Glutamatergic neuron (in vitro differentiated cells): ENCODE data around the gene CECR2. TPM values are rescaled to one million over a fixed set of nuclear protein-coding genes. Genes with fewer than 3 reads are reported as not detected.

Experiments
- DNase-seq: peaks from one replicate; pipeline ENCODE4 v3.0.0; 2022
- H3K27ac Mint-ChIP-seq: one replicate; pipeline ENCODE4 v1.8.0; 2020; ENCODE audit warnings: mild to moderate bottlenecking, mixed read lengths, inconsistent platforms; ENCODE audit not compliant: unreplicated experiment
- H3K27me3 Mint-ChIP-seq: one replicate; pipeline ENCODE4 v1.8.0; 2020; ENCODE audit warnings: mild to moderate bottlenecking, moderate library complexity, mixed read lengths, inconsistent platforms; ENCODE audit not compliant: unreplicated experiment
- H3K36me3 Mint-ChIP-seq: one replicate; pipeline ENCODE4 v1.8.0; 2020; ENCODE audit warnings: mild to moderate bottlenecking, mixed read lengths, inconsistent platforms; ENCODE audit not compliant: unreplicated experiment
- H3K4me1 Mint-ChIP-seq: one replicate; pipeline ENCODE4 v1.8.0; 2020; ENCODE audit warnings: mild to moderate bottlenecking, low read depth, mixed read lengths, inconsistent platforms; ENCODE audit not compliant: unreplicated experiment
- H3K4me3 Mint-ChIP-seq: one replicate; pipeline ENCODE4 v1.8.0; 2020; ENCODE audit warnings: mild to moderate bottlenecking, mixed read lengths, inconsistent platforms; ENCODE audit not compliant: unreplicated experiment
- H3K9me3 Mint-ChIP-seq: one replicate; pipeline ENCODE4 v1.8.0; 2020; ENCODE audit warnings: mild to moderate bottlenecking, moderate library complexity, mixed read lengths, inconsistent platforms; ENCODE audit not compliant: unreplicated experiment
- total RNA-seq: library from RNA; stranded (reverse); fragmentation: NEBNext Ultra II Directional; extraction: Animal tissue kit (Norgen Biotek cat#: 25700); gene quantifications from one replicate; pipeline ENCODE4 v1.2.1, GENCODE V29; 2021; ENCODE audit not compliant: unreplicated experiment
- TF ChIP-seq, protein P1 (sequence below): fragments of 200-600 bp; sonication (generic); IDR thresholded peaks from one replicate; pipeline ENCODE4 v1.5.0; 2021; ENCODE audit not compliant: partially characterized antibody, unreplicated experiment

CECR2 gene
- total RNA-seq, 1 donor from 2014 or later = 178 TPM

DNA sequence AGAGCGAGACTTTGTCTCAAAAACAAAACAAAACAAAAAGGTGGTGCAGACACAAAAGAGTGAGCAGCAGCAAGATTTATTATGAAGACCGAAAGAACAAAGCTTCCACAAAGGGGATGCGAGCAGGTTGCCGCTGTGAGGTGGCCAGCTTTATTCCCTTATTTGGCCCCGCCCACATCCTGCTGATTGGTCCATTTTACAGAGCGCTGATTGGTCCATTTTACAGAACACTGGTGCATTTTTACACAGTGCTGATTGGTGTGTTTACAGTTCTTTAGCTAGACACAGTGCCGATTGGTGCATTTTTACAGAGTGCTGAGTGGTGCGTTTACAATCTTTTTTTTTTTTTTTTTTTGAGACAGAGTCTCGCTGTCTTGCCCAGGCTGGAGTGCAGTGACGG lies 77.4 kb downstream of the CECR2 start:
- no peak for DNase-seq
- H3K27me3 Mint-ChIP-seq = peaks cover 12% of the 10 kb centered on the region
- peaks cover 15% of the 10 kb centered on the region for H3K9me3 Mint-ChIP-seq
- H3K27ac Mint-ChIP-seq = peak overlapping the region; percentile 28
- no peak overlapping the region for H3K4me3 Mint-ChIP-seq
- TF ChIP-seq, protein P1, sequence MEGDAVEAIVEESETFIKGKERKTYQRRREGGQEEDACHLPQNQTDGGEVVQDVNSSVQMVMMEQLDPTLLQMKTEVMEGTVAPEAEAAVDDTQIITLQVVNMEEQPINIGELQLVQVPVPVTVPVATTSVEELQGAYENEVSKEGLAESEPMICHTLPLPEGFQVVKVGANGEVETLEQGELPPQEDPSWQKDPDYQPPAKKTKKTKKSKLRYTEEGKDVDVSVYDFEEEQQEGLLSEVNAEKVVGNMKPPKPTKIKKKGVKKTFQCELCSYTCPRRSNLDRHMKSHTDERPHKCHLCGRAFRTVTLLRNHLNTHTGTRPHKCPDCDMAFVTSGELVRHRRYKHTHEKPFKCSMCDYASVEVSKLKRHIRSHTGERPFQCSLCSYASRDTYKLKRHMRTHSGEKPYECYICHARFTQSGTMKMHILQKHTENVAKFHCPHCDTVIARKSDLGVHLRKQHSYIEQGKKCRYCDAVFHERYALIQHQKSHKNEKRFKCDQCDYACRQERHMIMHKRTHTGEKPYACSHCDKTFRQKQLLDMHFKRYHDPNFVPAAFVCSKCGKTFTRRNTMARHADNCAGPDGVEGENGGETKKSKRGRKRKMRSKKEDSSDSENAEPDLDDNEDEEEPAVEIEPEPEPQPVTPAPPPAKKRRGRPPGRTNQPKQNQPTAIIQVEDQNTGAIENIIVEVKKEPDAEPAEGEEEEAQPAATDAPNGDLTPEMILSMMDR = no peak
- no peaks in the 10 kb centered on the region for H3K36me3 Mint-ChIP-seq
- H3K4me1 Mint-ChIP-seq = peaks cover 44% of the 10 kb centered on the region

DNA sequence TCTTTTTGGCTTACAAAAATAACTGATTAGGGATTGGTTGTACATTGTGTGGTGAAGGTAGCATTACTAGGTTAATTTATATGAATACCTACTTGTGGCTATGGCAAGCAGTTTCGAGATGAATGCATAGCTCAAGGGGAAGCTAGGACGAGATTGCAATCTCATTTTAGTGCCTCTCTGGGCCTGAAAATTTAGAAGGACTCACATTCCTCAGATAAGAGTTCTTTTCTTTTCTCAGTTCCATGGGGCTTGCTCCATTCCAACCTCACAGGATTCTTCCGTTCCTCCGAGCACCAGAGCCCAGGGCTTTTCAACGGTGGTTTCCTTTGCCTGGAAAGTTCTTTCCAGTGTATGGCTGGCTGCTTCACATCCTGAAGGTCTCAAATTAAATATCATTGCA lies 82.1 kb downstream of the CECR2 start:
- TF ChIP-seq, protein P1 = no peak
- H3K9me3 Mint-ChIP-seq = peaks cover 7% of the 10 kb centered on the region
- peaks cover 11% of the 10 kb centered on the region for H3K36me3 Mint-ChIP-seq
- H3K27ac Mint-ChIP-seq = peak overlapping the region; percentile 5
- no peak for DNase-seq
- peaks cover 17% of the 10 kb centered on the region for H3K4me1 Mint-ChIP-seq
- peaks cover 14% of the 10 kb centered on the region for H3K27me3 Mint-ChIP-seq
- H3K4me3 Mint-ChIP-seq = no peak overlapping the region

DNA sequence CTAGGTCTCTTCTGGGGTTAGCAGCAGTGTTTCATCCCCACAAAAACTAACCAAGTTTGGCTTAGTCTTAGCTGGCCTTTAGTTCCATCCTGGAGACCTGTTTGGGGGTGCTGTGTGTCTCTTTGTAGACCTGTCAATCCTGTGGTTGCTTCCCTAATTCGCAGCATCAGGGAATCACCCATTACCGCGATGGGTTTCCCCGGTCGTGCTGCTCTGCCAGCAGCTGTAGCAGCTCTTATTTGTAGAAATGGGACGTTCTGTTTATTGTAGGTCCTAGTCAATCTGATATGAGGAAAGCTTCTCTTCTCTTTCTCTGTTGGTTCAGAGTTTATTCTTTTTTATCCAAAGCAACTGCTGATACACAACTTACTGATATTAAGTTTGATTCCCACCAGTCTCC lies 91.6 kb downstream of the CECR2 start:
- DNase-seq = no peak
- Mint-ChIP-seq H3K27me3 (peaks cover 6% of the 10 kb centered on the region), H3K9me3 (peaks cover 7% of the 10 kb centered on the region), H3K4me1 (peaks cover 33% of the 10 kb centered on the region), H3K4me3 (no peak overlapping the region), H3K27ac (no peak overlapping the region), H3K36me3 (no peaks in the 10 kb centered on the region)
- TF ChIP-seq, protein P1 = no peak

DNA sequence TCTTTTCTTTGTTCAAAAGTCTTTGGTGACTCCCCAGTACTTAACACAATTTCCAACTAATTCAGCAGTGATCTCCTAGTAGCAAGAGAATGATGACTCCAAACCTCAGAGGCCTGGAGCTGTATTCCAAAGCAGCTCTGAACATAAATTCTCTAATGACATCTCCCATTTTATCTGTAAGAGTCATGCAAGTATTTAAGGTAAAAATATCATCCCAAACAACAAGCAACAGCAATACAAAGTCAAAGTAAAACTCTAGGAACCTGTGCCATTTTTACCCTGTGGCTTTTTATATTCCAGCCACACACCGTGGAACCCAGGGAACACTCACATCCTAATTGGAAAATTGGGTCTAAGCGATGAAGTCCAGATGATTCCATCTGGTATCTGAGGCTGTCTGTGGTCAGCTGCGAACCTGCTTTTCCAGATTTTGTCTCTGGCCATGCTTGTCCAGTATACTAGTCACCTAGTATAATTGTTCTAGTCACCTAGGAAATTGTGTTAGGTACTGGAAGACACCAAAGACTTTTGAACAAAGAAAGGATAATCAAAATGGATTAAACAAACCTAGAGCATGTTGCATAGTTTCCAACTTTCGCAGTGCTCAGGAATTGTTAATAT lies 101.7 kb downstream of the CECR2 start:
- Mint-ChIP-seq H3K9me3 (peaks cover 18% of the 10 kb centered on the region), H3K4me3 (peak overlapping the region; percentile 70), H3K36me3 (no peaks in the 10 kb centered on the region), H3K27ac (peak overlapping the region; percentile 96), H3K27me3 (peaks cover 17% of the 10 kb centered on the region), H3K4me1 (peaks cover 79% of the 10 kb centered on the region)
- no peak for DNase-seq
- TF ChIP-seq, protein P1 = no peak

DNA sequence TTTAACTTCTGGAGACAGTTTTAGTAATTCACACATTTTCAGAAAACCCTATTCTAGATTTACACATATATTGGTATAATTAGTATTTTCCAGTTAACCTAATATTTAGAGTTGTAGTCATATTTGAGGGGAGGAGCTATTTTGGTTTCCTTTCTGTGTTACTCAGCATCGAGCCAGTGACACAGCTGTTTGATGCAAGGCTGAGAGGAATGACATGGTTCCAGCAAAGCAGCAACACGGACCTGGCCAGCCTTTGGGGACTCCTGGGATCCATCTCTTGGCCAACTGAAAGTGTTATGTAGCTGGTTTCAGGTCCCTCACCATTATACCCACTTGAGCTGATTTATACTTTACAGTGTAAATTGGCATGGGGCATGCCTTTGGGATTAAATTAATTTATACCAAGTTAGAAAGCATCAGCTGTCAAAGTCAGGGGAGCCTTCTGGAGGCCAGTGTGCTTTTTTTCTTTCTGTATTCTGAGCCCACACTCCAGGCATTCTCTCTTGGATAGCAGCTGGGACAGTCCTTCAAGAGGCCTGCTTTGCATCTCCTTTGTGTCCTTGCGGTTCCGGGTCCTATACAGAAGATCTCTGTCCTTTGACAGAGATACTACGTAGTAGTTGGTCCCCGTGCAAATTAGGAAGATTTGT lies 102.8 kb downstream of the CECR2 start:
- peaks cover 15% of the 10 kb centered on the region for H3K27me3 Mint-ChIP-seq
- DNase-seq = peak; percentile 41
- no peaks in the 10 kb centered on the region for H3K36me3 Mint-ChIP-seq
- H3K27ac Mint-ChIP-seq = peak overlapping the region; percentile 96
- peak overlapping the region; percentile 70 for H3K4me3 Mint-ChIP-seq
- H3K9me3 Mint-ChIP-seq = peaks cover 18% of the 10 kb centered on the region
- H3K4me1 Mint-ChIP-seq = peaks cover 80% of the 10 kb centered on the region
- TF ChIP-seq, protein P1 = no peak
